GM12878 (cell line): ENCODE data around the gene ZBTB8OS. TPM values are rescaled to one million over a fixed set of nuclear protein-coding genes. Genes with fewer than 3 reads are reported as not detected.
A peak's percentile ranks its signal among the peaks of the same experiment; 100 is the strongest.

Source experiments
- ASH2L ChIP-seq: fragments of 300-600, 200-600 bp; sonication (generic); IDR thresholded peaks from 2 replicates; pipeline ENCODE4 v1.6.1; 2017; ENCODE audit warnings: low read depth, mild to moderate bottlenecking, borderline replicate concordance
- BCL3 ChIP-seq: IDR thresholded peaks from 2 replicates; pipeline ENCODE4 v1.6.1; 2011; ENCODE audit warnings: borderline replicate concordance, low read depth, mild to moderate bottlenecking, moderate library complexity, low read length; ENCODE audit not compliant: insufficient read depth, poor library complexity, severe bottlenecking
- CBX5 ChIP-seq: sonication (generic); IDR thresholded peaks from 2 replicates; pipeline ENCODE4 v1.6.1; 2016; ENCODE audit warnings: low read depth, moderate library complexity, mild to moderate bottlenecking, inconsistent platforms
- CREB1 ChIP-seq: IDR thresholded peaks from 2 replicates; pipeline ENCODE4 v1.6.1; 2012; ENCODE audit warnings: low read depth, mild to moderate bottlenecking, inconsistent platforms
- CREM ChIP-seq: IDR thresholded peaks from 2 replicates; pipeline ENCODE4 v1.6.1; 2014; ENCODE audit warnings: antibody characterized with exemption, low read depth
- DPF2 ChIP-seq: fragments of 450-650 bp; IDR thresholded peaks from 2 replicates; pipeline ENCODE4 v1.6.1; 2017; ENCODE audit warnings: mild to moderate bottlenecking
- EP300 ChIP-seq, 2 experiments: fragments of 150-350 bp in 1 of 2; IDR thresholded peaks; 2 replicates each; pipeline ENCODE4 v1.6.1; 2011 to 2012; ENCODE audit warnings: low read depth in 2 of 2, low read length in 2 of 2, borderline replicate concordance in 1 of 2, improper control_type of control experiment in 1 of 2, inconsistent platforms in 1 of 2; ENCODE audit not compliant: control insufficient read depth in 1 of 2
- ESRRA ChIP-seq: IDR thresholded peaks from 2 replicates; pipeline ENCODE4 v1.6.1; 2012; ENCODE audit warnings: mild to moderate bottlenecking, low read length, improper control_type of control experiment
- EZH2 ChIP-seq: IDR thresholded peaks from 2 replicates; pipeline ENCODE4 v1.6.1; 2012; ENCODE audit warnings: low read depth, mild to moderate bottlenecking, control low read depth, inconsistent platforms, low read length, borderline replicate concordance; ENCODE audit not compliant: control insufficient read depth
- KAT2A ChIP-seq: conservative IDR thresholded peaks from 2 replicates; pipeline ENCODE4 v1.6.1; 2011; ENCODE audit warnings: low read depth, low read length; ENCODE audit not compliant: control insufficient read depth
- MTA2 ChIP-seq: fragments of 450-650 bp; IDR thresholded peaks from 2 replicates; pipeline ENCODE4 v1.6.1; 2016; ENCODE audit warnings: low read depth, mild to moderate bottlenecking, moderate library complexity
- NFYB ChIP-seq: IDR thresholded peaks from 2 replicates; pipeline ENCODE4 v1.6.1; 2011; ENCODE audit warnings: low read depth, mild to moderate bottlenecking, low read length, improper control_type of control experiment, moderate library complexity; ENCODE audit not compliant: insufficient read depth
- NR2F1 ChIP-seq: fragments of 450-650 bp; conservative IDR thresholded peaks from 2 replicates; pipeline ENCODE4 v1.6.1; 2017; ENCODE audit warnings: mild to moderate bottlenecking
- NRF1 ChIP-seq: conservative IDR thresholded peaks from 2 replicates; pipeline ENCODE4 v1.6.1; 2011; ENCODE audit warnings: mild to moderate bottlenecking, low read depth, low read length, improper control_type of control experiment
- PML ChIP-seq: IDR thresholded peaks from 2 replicates; pipeline ENCODE4 v1.6.1; 2012; ENCODE audit warnings: low read length, inconsistent platforms
- POLR2AphosphoS5 ChIP-seq: IDR thresholded peaks from 2 replicates; pipeline ENCODE4 v1.6.1; 2011; ENCODE audit warnings: mild to moderate bottlenecking, low read length, inconsistent platforms
- RB1 ChIP-seq: fragments of 450-650 bp; formaldehyde crosslinking; IDR thresholded peaks from 2 replicates; pipeline ENCODE4 v1.6.1; 2017; ENCODE audit warnings: mild to moderate bottlenecking, borderline replicate concordance
- RELB ChIP-seq: fragments of 450-650 bp; IDR thresholded peaks from 2 replicates; pipeline ENCODE4 v1.6.1; 2017; ENCODE audit warnings: low read depth, mild to moderate bottlenecking, moderate library complexity
- RUNX3 ChIP-seq: IDR thresholded peaks from 2 replicates; pipeline ENCODE4 v1.6.1; 2012; ENCODE audit warnings: low read length, inconsistent platforms
- SKIL ChIP-seq: fragments of 450-650 bp; IDR thresholded peaks from 2 replicates; pipeline ENCODE4 v1.6.1; 2017; ENCODE audit warnings: mild to moderate bottlenecking, low read depth, inconsistent platforms; ENCODE audit not compliant: poor library complexity, severe bottlenecking
- SMAD1 ChIP-seq: fragments of 450-650 bp; IDR thresholded peaks from 2 replicates; pipeline ENCODE4 v1.6.1; 2018; ENCODE audit warnings: mild to moderate bottlenecking, low read depth; ENCODE audit not compliant: partially characterized antibody
- SMC3 ChIP-seq: IDR thresholded peaks from 2 replicates; pipeline ENCODE4 v1.6.1; 2011; ENCODE audit warnings: low read length, improper control_type of control experiment, borderline replicate concordance
- ZBED1 ChIP-seq: IDR thresholded peaks from 2 replicates; pipeline ENCODE4 v1.6.1; 2016; ENCODE audit warnings: borderline replicate concordance
- ZNF207 ChIP-seq: fragments of 450-650 bp; IDR thresholded peaks from 2 replicates; pipeline ENCODE4 v1.6.1; 2014; ENCODE audit warnings: antibody characterized with exemption, mild to moderate bottlenecking, borderline replicate concordance
- ZNF274 ChIP-seq: IDR thresholded peaks from one replicate; pipeline ENCODE4 v1.8.0; 2011; ENCODE audit not compliant: insufficient read length, insufficient read depth
- ZNF384 ChIP-seq: IDR thresholded peaks from 2 replicates; pipeline ENCODE4 v1.6.1; 2012; ENCODE audit warnings: low read depth, mild to moderate bottlenecking, low read length, improper control_type of control experiment, borderline replicate concordance
- ZSCAN29 ChIP-seq: fragments of 450-650 bp; IDR thresholded peaks from 2 replicates; pipeline ENCODE4 v1.6.1; 2017; ENCODE audit warnings: mild to moderate bottlenecking, moderate library complexity
- polyA plus RNA-seq, 11 experiments: library from polyadenylated mRNA; depleted of rRNA in 4 of 11; unstranded in 6 of 11; stranded (reverse) in 5 of 11; fragments of >200 nt; fragmentation: Nextera tagmentation in 4 of 11; fragmentation: Illumina TruSeq in 1 of 11; extraction: Ambion mirVana in 4 of 11; extraction: Trizol in 1 of 11; gene quantifications; 1 replicate in 1 of 11; 2 replicates in 10 of 11; pipeline versions ENCODE4 v1.2.1 to v1.2.3, GENCODE V29; 2011 to 2016; ENCODE audit warnings: inconsistent platforms in 2 of 11, missing spikeins in 2 of 11, low read depth in 1 of 11
- total RNA-seq, 4 experiments: library from RNA; depleted of rRNA in 3 of 4; stranded (reverse); fragments of >200 nt in 3 of 4; fragmentation: Illumina TruSeq in 1 of 4; extraction: Trizol in 1 of 4; gene quantifications; 2 replicates each; pipeline versions ENCODE4 v1.2.1 to v1.2.3, GENCODE V29; 2013 to 2021

ZBTB8OS gene
- total and polyA plus RNA-seq, 10 of the 15 experiments (the other 5 are each of a cell fraction or from before 2014, with no cell fraction given) = 77.8 to 350 (median 139) TPM

- TF ChIP-seq ESRRA (no peak; the same call in 1 of the 2 replicates), DPF2 (no peak), BCL3 (no peak), KAT2A (no peak), CREM (peak; percentile 72), PML (peak; percentile 89), ZBED1 (0 out of 2 replicates have a peak, but pooled peaks have one; percentile 41), SMC3 (no peak), ZSCAN29 (no peak), RB1 (no peak; the same call in 1 of the 2 replicates), ZNF274 (no peak), ZNF384 (no peak), NRF1 (no peak), CBX5 (no peak), POLR2AphosphoS5 (peak; percentile 99), RELB (peak; percentile 89), RUNX3 (0 out of 2 replicates have a peak, but pooled peaks have one; percentile 16), ASH2L (no peak), MTA2 (no peak; the same call in 1 of the 2 replicates), EP300 (IDR thresholded peaks at IDR 0.05; ENCODE audit: borderline replicate concordance in 1 of 2, control insufficient read depth in 1 of 2, low read depth in 2 of 2, low read length in 2 of 2) (no peak), ZNF207 (no peak), NR2F1 (no peak), SKIL (peak; percentile 24), SMAD1 (no peak), CREB1 (peak; percentile 79), NFYB (0 out of 2 replicates have a peak, but pooled peaks have one; percentile 11), EZH2 (no peak)
Measured at GRCh38 chr1:32650248-32650751, at the start of gene ZBTB8OS (continued).
